Cortex of kidney (tissue), 1 donor: ENCODE results near the gene RORB.

Experiments used
- DNase-seq: peaks from one replicate; lab custom pipeline; 2025; lab: John Stamatoyannopoulos, UW

Gene RORB

DNA sequence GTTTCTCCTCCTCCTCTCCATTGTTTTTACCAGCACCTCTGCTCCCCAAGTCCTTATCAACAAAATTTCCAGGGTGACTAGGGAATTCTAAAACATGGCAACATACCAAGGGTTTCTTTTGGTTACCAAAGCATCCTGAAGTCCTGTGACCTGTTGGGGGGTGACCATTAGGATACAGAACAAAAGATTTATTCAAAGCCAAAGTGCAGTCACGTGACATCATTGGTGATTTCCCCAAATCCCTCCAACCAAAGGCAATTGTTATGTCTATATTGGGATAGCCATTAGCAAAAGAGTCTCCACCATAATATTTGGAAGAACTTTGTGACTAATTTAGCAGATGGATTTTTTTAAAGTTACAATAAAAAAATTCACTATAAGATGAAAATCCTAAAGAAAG is 222.2 kb downstream of the RORB start:
- no peak for DNase-seq

DNA sequence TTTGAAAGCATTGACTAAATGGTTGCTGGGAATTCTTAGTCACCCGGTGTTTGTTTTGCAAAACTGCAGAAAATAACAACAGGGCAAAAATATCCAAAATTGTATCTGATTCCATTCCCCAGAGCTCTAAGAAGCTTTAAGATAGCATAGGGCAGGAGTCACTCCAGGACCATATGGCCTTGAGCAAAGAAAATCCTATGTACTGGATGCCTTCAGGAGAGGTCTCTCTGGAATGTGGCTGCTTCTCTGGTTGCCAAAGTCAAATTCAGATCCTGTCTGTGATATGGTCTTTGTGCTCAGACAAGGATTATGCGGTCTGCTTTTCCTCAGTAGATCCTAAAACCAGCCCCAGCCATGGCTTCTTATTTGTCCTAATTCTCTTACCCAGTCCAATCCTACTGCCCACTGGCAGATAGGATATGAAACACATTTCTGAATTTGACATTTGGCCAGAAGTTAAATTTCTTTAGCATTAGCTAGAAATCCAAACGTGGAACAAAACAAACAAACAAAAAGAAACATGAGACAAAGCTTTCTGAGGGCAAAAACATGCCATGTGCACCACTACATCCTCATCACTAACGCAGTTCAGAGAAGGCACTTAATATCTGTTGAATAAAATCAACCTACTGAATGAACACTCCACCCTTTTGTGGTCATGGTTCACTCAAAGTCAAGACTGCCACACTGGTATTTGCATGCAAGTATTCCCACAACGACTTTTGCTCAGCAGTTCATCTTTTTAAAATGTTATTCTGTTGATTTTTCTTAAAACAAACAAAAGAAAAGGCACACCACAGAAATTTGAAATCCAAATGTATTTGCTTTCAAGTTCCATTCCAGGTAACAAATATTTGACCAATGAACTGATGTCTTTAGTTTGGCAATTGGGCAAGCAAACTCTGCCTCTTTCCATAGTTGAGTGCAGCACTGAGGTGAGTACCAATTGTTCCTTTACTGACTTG is 224.8 kb downstream of the RORB start:
- no peak for DNase-seq

DNA sequence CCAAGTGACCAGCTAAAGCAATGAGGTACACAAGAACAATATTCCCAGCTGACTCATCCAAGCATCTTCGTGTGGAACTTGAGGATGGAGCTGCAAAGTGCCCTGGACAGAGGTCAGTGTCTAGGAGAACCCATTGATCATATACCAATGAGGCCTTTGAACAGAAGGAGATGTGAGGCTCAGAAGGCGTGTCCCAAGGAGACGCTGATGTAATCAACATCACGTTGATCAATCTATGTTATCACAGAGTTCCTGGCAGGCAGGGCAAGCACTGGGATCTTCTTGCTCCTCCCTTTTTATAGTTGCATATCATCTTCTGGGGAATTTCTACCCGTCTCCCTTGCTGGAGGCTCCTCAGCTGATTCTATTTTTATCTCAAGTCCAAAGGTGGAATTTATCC is 227.2 kb downstream of the RORB start:
- DNase-seq, result no peak

DNA sequence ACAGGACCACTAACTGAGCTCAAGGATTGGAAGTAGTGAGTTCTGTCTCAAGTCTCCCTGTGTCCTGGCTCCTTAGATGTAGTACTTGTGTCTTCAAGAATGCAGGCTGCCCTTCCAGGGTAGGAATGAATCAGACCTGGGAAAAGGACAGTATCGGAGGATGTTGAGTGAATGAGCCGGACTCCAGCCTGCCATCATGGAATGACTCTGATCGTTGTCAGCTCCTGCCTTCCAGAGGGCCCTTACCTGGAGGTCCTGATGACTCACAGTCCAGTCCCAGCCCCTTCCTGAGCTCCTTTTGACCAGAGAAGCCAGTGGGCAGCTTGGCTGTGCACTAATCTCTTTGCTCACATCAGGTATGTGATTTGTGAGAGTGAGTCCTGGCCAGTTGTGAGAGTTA is 229.4 kb downstream of the RORB start:
- no peak for DNase-seq

DNA sequence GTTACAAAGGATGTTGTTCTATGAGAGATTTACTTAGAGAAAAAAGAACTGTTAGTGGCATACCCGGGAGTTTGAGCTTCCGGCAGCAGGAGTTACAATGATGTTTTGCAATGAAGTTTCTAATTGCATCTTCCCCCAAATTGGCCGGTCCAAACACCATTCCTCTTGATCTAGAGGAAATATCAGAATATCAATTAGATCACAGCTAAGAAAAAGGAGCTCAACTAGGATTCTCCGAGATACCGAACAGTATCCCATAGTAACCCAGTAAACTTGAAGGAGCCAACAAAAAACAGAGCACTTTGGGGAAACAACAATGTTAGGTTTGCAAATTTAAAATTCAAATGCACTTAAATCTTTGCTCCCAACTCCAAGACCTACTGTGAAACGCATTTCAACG is 231.0 kb downstream of the RORB start:
- DNase-seq, result no peak

DNA sequence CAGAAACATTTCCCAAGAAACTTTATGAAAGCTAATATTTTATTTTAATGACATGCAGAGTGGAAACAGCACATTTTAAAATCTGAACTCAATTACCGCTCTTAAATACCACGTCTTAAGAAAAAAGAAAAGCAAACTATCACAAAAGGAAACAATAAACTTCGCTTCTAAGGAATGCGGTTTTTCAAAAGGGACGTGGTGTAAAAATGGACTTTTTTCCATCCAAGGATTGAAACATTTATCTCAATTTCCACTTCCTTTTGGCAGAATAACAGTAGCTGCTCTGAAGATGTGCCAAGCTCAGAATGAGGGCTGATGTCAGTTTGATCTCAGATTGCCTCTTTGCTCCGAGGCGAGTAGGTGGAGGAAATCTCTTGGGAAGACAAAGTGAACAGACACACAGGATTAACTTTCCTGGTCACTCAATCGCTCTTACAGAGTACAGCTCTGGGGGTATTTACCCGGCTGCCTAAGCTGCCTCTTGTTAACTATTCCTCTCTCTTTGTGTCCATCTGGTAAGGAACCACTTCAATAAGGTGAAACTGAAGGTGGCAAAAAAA is 232.1 kb downstream of the RORB start:
- DNase-seq, result no peak

DNA sequence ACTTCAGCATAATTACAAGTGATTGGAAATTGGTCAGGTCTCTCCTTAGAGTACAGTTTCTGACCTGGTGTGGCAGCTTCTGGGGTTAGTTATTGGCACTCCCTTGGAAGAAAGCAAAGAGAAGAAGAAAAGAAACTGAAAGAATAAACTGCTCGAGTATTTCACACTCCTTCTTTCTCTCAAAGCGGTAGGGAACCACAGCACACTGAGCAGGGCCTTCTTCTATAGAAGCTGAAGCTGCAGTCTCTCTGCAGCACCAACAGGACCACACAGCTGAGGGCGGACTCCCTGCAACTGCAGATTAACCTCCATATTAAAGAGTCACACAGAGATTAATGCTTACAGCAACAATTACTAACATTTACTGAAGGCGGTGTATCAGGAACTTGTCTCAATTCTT is 238.6 kb downstream of the RORB start:
- DNase-seq, result no peak

DNA sequence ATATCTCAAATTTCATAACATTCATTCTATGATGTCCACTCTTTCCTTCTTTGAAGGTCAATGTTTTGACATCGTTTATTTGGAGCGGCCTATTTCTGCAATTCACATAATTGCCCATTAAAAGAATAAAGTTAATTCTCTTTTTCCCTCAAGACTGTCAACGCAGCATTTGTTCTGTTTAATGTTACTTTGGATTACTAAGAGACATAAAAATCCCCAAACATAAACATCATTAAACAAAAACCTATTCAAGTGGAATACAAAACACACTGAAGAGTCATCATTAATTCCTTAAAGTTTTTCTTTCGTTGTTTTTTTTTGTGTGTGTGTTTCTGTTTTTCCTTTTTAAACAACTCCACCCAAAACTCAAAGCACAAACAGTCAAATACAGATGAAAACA is 239.5 kb downstream of the RORB start:
- DNase-seq, result no peak

DNA sequence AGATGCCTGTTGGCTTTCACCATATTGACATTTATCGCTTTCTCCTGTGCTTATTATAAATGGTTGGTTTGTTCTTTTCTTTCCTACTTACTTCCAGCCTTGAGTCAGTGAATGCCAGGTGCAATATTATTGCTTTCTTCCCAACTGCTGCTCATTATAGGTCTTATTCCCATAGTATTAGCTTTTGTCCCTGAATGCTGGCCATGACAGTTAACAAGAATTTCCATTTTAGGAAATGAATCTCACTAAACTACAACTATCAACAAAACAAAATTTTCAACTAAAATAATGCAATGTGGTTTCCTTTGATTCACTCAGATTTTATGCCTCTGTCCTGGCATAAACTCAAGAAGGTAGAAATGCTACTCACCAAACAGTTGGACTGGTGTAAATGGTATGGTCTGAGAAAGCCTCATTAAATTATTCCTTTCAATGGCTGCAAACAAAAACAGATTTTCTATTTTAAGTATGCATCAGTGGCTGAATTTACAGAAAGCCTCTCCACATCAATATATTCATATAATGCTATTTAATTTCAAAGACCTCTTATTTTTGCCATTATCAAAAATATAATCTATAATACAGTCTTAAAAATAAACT is 245.2 kb downstream of the RORB start:
- no peak for DNase-seq
